Mononuclear cell (primary cell): ENCODE data around the gene TIMM21. TPM values are rescaled to one million over a fixed set of nuclear protein-coding genes. Genes with fewer than 3 reads are reported as not detected.

Source experiments
- H3K27me3 ChIP-seq: 2 replicates; pipeline ENCODE4 v1.6.0; 2011; ENCODE audit warnings: low read length, control low read depth; ENCODE audit not compliant: insufficient read depth
- H3K4me1 ChIP-seq: 2 replicates; pipeline ENCODE4 v1.5.1; 2011; ENCODE audit warnings: mild to moderate bottlenecking, low read length, control low read depth; ENCODE audit not compliant: insufficient read depth
- H3K4me3 ChIP-seq: 2 replicates; pipeline ENCODE4 v1.5.1; 2011; ENCODE audit warnings: mild to moderate bottlenecking, low read length, moderate library complexity
- H3K9me3 ChIP-seq: 2 replicates; pipeline ENCODE4 v1.5.1; 2011; ENCODE audit warnings: low read depth, mild to moderate bottlenecking, control low read depth, low read length
- total RNA-seq: library from RNA; depleted of rRNA; stranded (reverse); fragments of >200 nt; gene quantifications from one replicate; pipeline ENCODE4 v1.2.3, GENCODE V29; 2012

TIMM21 gene
- total RNA-seq, 1 donor = 10.0 TPM

- Histone ChIP-seq H3K4me3 (no peak overlapping the region), H3K27me3 (no peaks in the 10 kb centered on the region), H3K4me1 (no peaks in the 10 kb centered on the region), H3K9me3 (no peaks in the 10 kb centered on the region)
These were observed 46.4 kb downstream of the TIMM21 start for GRCh38 chr18:74194691-74195090.

- Histone ChIP-seq H3K4me1 (peaks cover 7% of the 10 kb centered on the region), H3K4me3 (no peak overlapping the region), H3K27me3 (no peaks in the 10 kb centered on the region), H3K9me3 (no peaks in the 10 kb centered on the region)
These were observed 48.1 kb downstream of the TIMM21 start for GRCh38 chr18:74196220-74197119.

GRCh38 chr18:74197705-74198341 is 49.5 kb downstream of the TIMM21 start:
- Histone ChIP-seq H3K4me3 (no peak overlapping the region), H3K4me1 (peaks cover 7% of the 10 kb centered on the region), H3K27me3 (no peaks in the 10 kb centered on the region), H3K9me3 (no peaks in the 10 kb centered on the region)

GRCh38 chr18:74198453-74198852 is 50.1 kb downstream of the TIMM21 start:
- Histone ChIP-seq H3K27me3 (no peaks in the 10 kb centered on the region), H3K4me3 (no peak overlapping the region), H3K4me1 (peaks cover 7% of the 10 kb centered on the region), H3K9me3 (no peaks in the 10 kb centered on the region)

GRCh38 chr18:74200780-74201179 is 52.5 kb downstream of the TIMM21 start:
- H3K27me3 ChIP-seq = no peaks in the 10 kb centered on the region
- H3K4me1 ChIP-seq = peaks cover 7% of the 10 kb centered on the region
- H3K9me3 ChIP-seq = no peaks in the 10 kb centered on the region
- H3K4me3 ChIP-seq = no peak overlapping the region

GRCh38 chr18:74203811-74204210 is 55.5 kb downstream of the TIMM21 start:
- Histone ChIP-seq H3K4me3 (no peak overlapping the region), H3K27me3 (no peaks in the 10 kb centered on the region), H3K4me1 (peaks cover 7% of the 10 kb centered on the region), H3K9me3 (no peaks in the 10 kb centered on the region)

- Histone ChIP-seq H3K4me1 (peaks cover 7% of the 10 kb centered on the region), H3K4me3 (no peak overlapping the region), H3K27me3 (no peaks in the 10 kb centered on the region), H3K9me3 (no peaks in the 10 kb centered on the region)
These were observed 56.3 kb downstream of the TIMM21 start for GRCh38 chr18:74204526-74205152.

Other genes with a start within 250 kb of the TIMM21 start
- gene FBXO15, start 689 bp upstream of the TIMM21 start, total RNA-seq = 0.63 TPM
- gene CYB5A, start 143.4 kb downstream of the TIMM21 start, total RNA-seq = 3.8 TPM
- not detected for gene C18orf63, start 167.3 kb downstream of the TIMM21 start, total RNA-seq